HG03520 (cell line): Measurements from ENCODE around the gene NRG2.

Experiments
- ATAC-seq: cut with Tn5 transposase; IDR thresholded peaks from one replicate; pipeline ENCODE4 v1.9.1; 2021; ENCODE audit warnings: mild to moderate bottlenecking, moderate library complexity; ENCODE audit not compliant: unreplicated experiment

NRG2 gene

DNA sequence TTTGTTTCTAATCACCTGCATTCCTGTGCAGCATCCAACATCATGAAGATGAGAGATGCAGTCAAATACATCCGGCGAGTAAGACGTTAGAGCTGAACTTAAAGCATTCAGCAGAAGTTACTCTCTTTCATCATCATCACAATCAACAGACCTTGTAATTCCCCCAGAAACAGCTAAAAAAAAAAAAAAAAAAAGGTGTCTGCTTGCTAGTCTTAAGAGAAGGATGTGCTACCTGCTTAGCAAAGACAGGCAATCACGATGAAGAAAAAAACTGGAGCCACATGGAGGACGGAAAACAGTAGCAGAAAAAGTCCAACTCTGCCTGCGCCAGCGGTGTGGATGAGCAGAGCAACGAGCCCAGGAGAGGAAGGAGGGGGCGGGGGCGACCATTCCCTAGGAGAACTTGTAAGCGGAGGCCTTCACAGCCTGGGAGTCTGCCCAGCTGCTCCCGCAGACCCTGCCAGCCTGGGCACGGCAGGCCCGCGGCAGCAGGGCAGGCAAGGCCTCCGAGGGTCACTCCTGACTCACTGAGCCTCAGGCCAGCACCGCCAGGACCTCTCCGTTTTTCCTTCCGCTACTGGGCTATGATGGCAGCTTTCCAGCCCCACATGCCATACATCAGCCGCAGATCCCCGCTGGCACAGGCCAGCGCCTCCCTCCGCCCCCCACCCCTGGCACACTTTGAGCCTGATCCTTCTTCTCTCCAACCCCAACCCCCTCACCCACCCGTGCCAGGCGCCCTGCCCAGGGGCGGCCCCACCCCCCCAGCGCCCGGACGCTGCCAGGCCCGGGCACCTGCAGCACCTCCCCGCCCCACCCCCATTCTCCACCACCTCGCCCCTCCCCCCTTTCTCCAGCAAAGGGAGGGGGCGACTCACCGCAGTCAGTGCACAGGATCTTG, 1.4 kb downstream of the NRG2 start:
- ATAC-seq = no peak

DNA sequence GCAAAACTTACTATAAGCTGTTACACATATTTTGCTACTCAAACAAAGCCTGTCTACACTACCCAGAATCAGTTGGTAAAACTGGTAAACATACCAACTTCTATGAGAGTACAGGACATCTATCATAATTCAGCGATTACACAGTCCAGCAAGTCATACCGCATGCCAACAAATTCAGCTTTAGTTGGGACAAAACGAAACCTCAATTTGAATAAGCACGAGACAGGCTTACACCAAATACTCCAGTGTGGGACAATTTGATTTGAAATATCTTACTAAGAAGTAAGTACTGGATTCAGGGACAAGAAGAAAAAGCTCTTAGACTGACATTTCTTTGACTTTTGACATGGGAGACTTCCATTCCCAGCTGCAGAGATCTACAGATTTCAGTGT, 2.0 kb downstream of the NRG2 start:
- ATAC-seq = no peak

DNA sequence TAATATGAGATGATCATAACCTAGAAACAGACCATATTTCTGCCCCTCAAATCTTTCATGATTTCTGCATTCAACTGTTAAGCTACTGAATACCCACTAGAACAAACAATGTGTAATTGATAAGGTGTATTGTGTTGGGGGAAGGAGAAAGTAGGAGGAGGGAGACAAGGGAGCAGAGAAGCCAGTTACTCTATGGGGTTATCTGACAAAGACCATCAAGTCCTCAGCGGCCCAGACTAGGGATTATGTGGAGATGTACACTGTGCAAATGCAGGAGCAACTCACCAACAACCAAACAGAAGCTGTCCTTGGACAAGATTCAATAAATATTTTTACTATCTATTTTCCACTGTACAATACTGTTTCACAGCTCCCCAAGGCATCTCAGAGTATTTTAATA, 2.7 kb downstream of the NRG2 start:
- no peak for ATAC-seq

DNA sequence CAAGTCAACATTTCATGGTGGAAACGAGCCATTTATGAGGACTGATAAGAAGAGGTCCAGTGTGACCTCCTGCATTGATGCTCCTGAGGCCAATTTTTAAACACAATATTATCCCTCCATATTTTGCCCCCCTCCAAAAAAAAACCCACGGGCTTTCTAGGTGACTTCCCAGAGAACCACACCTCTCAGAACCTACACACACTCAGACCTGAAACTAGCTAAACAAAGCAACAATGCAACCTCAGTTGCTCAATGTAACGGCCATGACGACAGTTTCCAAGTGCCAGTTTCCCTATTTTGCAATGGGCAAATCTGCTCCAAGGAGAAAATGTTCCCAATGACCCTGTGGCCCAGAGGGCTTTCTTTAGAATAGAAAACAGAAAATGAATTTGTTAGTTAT, 3.5 kb downstream of the NRG2 start:
- ATAC-seq = no peak

DNA sequence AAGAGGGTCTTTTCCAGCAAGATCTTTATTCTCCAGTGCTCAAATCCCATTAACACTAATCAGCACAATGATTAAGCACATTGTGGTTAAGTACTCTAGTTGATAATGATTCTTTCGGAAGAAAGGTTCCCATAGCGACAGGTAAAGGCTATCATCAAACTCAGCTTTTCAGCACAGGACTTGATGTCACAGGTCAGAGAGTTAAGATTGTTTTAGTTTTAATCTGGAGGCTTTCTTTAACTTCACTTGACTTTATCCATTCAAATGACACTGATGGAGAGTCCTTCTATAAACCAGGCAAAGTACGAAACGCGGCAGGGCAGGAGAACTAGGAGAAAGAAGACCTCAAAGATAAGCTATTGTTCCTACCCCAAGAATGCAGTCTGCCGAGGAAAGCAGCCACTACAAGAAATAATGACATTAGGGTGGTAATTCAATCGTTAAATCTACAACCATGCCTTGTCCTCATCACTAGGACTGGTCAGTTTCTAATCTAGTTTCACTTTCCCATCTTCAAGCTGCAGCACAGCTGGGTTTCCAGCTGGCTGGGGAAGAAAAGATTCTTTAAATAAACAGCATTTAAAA, 4.6 kb downstream of the NRG2 start:
- ATAC-seq = no peak

DNA sequence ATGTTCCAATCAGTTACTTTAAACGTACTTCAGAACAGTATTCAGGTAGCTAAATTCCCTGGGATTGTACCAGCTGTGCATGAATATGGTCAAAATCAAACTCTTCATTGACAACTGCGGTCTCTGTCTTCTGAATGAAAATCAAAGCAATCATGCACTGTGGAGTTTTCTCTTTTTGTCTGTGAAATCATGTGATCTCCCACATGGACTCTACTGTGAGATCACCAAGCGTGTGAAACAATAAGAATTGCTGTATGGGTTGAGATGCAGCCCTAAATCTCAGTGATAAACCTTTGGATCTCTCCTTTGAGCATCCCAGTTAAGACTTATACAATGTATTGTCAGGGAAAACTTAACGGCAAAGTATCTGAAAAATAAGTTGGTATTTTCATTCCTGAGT, 6.1 kb downstream of the NRG2 start:
- no peak for ATAC-seq

DNA sequence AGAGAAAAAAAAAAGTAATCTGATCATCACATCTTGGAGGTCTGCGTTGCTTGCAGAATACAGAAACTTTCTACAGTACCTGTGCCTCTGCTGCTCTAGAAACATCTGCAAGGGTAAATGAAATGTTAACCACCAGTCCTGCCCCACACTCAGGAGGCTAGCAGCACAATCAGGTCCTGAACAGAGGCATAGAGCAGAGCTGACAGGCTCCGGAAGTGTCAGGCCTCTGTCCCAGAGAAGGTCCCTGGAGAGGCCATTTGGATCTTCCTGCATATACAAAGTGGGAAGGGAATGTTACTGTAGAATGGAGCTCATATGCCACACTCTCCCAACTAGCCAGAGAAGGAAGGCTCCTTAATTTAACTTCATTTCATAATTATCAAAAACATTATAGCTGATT, 7.2 kb downstream of the NRG2 start:
- ATAC-seq = no peak

DNA sequence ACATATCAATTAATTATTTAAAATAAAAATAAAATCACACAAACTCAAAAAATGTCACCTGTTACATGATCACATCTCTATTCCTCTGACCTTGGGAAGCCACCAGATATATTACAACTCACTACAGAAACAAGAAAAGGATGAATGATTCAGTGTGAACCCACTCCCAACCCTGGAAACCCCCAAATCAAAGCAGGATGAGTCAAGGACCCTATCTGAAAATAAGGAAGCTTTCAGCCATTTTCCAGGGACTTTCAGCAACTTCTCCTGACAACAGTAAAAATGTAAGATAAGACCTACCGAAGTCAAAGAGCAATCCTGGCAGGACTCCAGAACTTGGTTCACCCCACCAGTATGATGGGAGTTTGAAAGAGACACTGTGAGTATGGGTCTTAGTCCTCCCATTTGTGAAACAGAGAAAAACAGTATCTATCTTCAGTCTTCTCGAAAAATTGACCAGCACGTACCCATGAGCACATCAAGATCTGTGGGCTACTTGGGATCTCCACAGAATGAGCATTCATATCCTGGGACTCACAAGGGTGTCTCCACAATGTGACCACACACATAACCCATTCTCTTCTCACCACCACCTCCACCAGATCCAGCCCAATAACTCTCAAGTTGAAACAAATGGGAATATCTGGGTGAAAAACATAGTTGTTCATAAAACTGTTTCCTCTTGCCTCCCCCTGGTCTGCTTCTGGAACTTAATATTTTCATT, 9.9 kb downstream of the NRG2 start:
- no peak for ATAC-seq

DNA sequence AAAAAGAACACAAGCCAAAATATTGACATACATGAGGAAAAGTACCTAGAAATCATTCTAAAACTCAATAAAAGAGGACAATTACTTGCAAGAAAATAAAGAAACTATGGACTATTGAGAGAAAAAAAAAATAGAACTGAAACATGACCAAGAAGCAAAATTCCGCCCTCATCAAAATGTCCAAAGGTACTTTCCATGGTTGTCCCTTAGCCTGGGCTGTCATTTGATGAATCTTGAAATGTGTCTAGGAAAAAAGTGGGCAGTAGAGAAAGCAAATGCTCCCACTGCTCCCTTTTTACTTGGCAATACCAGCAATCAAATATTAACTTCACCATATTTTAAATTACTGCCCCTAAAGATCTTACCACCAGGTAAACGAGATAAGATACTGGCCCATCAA, 10.8 kb downstream of the NRG2 start:
- ATAC-seq = no peak

DNA sequence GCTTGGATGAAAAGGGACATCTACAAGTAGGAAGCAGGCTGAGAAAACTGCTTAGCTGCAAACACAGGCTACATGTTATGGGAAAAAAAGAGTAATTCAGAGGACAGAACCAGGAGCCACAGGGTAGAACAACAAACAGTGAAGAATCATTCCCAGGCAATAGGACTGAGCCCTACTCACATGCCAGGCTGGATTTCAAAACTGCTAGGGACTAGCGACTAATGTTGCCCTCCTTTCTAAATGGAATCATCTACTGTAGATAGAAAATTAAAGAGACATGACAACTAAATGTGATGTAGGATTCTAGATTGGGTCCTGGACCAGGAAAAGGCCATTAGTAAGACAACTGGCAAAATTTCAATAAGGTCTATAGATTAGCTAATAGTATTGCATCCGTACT, 15.3 kb downstream of the NRG2 start:
- ATAC-seq = no peak

DNA sequence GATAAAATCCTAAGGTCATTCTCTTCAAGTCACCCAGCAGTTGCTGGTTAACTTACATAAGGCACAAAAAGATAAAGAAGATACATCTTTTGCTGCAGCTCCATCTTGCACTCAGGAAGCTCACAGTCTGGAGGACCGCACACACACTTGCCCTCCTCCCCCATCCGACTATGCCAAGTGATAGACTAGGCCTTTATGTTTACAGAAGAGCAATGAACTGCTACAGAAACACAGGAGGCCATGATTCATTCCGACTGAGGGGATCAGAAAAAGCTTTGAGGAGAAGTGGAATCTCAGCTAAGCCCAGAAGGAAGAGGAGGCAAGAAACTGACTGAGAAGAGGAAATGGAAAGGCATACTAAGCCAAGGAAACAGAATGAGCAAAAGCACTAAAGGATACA, 17.4 kb downstream of the NRG2 start:
- no peak for ATAC-seq

DNA sequence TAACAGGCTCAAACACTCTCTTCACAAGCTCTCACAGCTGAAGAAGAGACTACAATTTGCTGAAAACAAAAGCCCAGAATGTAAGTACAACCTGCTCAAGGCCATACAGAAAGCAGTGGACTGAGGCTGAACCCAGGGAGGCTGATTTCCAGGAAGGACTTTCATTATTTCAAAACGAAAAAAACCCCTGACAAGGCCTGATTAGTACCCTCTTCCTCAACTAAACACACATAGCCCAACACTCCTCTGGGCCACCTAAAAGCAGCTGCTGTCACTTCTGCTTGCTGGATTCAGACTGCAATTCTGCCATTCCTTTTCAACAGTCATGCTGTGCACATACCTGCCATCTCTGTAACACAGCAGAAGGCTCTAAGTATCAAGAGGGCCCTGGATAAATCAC, 18.2 kb downstream of the NRG2 start:
- no peak for ATAC-seq

DNA sequence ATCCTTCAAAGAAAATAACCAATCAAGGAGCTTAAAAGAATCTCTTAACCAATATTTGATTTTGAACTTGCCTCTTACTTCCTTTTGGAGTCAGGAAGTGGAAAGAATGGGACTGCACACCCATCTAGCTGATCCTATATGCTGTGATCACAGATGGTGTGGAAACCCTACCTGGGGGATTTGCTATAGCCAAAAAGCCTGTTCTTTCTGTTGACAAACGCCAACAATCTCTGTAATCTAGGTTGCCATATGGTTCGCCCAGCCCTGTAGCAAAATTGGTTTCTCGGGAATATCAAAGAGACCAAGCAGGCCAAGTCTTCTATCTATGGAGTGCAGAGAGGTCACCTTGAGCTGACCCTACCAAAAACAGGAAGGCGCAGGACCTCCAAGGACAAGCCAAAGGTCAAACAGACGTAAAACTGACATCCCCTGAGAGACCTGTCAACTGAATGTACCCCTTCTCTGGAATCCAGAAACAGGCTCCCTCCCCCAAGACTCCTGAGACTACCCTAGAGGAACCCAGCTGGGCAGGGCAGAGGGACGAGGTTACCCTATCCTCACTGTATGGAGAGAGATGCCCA, 19.4 kb downstream of the NRG2 start:
- ATAC-seq = no peak

DNA sequence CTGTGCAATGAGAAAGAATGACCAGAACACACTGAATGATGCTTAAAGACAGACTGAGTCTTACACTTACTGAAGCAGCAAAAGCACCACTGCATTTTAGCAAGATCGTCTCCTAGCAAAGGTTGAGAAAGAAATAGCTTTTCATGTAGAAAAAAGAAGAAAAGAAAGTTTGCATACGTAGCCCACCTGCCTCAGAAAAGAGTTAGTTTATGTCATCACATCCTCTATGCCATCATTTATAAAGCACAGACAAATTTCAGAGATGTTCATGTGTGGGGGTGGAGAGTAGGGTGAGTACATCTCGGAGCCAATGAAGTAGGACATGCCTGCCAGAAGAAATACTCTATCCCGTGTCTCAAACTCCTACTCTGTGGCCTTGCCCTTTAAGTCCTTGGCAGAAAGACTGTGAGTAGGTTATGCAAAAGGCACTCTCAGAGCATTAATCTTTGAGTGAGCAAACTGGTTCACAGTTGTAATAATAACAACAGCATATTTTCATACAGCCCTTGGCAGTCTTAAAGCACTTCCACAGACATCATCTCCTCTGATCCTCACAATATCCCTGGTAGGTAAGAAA, 22.4 kb downstream of the NRG2 start:
- ATAC-seq = no peak

DNA sequence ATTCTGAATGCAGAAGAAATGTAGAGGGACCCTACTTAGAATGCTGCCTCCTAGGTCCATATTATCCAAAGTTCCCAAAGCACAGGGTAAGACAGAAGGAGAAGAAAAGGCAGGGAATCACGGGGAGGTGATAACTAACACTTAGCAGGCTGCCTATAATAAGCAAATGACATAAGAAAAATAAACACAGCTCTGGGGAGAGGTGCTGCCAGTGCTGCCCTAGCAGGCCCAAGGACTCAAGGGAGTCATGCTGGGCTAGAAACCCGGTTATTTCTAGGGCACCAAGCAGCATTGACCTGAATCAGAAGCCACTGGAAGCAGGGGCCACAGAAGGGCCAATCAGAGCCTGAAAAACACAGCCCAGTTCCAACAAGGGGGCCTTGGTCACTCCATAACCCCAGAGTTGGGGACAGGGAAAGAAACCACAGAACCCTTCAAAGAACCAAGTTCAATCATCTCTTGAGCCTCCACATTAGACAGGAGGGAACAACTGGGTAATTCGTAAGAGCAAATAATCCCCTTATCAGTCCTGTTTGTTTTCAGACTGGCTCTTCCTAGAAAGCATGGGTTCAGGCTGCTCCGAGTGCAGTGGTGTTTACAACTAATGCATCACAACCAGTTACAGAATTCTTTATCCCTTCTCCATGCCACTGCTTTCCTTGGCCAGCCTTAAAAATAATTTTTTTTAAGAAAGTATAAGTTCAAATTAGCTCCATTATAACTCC, 24.0 kb downstream of the NRG2 start:
- no peak for ATAC-seq

DNA sequence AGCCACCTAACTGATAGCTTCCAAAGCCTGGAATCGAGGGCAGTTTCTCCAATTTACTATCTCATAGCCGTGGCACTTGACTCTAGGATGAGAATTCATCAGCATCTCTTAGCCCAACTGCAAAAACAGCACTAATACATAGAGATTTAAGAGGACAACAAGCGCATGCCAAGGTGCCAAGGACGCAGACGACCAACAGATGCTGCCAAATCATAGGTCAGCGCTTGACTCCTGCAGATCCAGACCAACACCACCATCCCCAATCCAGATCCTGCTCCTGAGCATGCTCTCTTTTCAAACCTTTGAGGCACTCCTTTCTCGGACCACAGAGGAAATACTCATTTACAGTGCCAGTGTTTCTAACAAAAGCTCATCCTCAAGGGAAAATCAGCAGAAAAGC, 24.6 kb downstream of the NRG2 start:
- no peak for ATAC-seq

DNA sequence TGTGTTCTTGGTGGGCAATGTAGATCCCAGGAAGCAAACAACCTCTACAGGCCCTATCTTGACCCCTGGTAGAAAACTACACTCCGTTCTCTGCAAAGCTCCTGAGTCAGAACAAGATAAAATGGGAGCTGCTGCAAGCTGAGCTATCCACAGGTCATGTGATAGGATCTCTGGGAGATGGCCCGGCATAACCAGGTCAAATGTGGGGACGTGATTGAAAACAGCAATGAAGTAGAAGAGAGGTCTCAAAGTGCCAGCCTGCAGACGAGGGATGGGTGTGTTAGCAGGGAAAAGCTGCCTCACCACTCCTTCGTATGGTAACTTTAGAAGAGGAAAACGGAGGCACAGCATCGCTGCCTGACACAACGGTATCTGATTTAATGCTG, 25.0 kb downstream of the NRG2 start:
- ATAC-seq = no peak

DNA sequence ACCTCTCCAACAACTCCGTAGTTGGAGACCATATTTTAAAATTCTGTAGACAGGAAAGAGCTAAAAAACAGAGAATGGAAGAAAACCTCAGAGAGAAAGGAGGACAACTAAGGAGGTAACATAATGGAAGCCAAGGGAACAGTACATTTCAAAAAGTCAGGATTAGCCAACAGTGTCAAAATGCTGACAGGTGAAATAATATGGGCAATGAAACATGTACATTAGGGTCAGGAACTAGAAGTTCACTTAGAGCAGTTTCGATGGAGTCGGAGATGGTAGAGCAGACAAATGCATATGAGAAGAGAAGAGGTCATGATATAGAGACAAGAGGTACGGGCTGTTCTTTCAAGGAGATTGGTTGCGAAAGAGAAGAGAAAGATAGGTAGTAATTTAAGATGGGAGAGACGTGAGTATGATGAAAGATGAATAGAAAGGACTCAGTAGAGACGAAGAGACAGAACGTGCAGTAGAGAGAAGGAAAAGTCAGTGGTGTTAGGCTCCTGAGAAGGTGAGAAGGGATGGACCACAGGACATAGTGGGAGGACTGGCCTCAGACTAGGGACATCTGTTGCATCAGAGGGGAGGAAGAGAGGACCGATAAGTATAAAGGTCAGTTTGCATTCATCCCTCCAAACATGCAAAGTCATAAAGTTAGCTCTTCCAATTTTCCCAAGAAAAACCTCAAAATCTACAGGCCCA, 25.6 kb downstream of the NRG2 start:
- no peak for ATAC-seq

DNA sequence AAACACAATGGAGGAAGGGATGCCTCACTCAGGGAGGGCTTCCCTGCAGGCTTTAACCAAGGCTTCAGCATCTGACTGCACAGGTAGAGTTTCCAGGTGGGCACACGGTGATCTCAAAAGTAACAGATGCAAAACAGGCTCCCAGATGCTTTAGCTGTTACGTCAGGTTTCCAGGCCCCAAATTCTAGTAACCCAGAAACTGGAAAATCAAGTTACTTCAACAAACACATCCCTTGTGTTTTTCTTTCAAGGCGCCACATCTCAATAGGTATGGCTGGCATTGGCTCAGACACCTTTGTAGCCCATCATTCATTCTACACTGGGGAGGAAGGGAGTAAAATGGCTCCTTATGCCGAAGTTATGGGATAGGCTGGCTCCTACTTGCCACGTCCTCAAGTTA, 27.4 kb downstream of the NRG2 start:
- ATAC-seq = no peak

DNA sequence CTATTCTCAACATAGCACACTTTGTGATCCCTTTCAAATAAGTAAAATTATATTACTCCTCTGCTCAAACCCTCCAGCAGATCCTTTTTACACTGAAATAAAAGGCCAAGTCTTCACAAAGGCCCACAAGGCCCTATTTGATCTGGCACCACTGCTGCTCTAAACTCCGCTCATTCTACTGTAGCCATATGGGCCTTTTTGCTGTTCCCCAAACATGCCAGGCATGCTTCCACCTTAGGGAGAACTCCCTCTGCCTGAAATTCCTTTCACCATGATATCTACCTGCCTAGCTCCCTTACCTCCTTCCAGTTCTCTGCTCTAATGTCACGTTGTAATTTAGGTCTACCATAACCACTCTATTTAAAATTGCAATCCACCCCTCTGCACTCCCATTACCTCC, 28.3 kb downstream of the NRG2 start:
- ATAC-seq = no peak
